ENCODE data around the gene SLC9A6. TPM values are rescaled to one million over a fixed set of nuclear protein-coding genes. Genes with fewer than 3 reads are reported as not detected.

SLC9A6 gene
- polyA plus RNA-seq (2012; ENCODE audit: missing spikeins) = 5.4 TPM

- FAIRE-seq (peak; percentile 64), DNase-seq (ENCODE audit: insufficient read length) (peak; percentile 62)
- TF ChIP-seq POLR2A (IDR thresholded peaks at IDR 0.05; ENCODE audit: low read depth, low read length) = no peak
- no peak for TF ChIP-seq POLR2AphosphoS5 (IDR thresholded peaks at IDR 0.05; ENCODE audit: low read depth, low read length)
- TF ChIP-seq TAF1 (IDR thresholded peaks at IDR 0.05; ENCODE audit: borderline replicate concordance, low read depth, low read length) = no peak
Observed at GRCh38 chrX:135985157-135985972, at the start of gene SLC9A6. Gene SLC9A6 (plus strand): TSS chrX:135985435. CDS start chrX:135985659, 224 bp downstream.

- TF ChIP-seq POLR2A (IDR thresholded peaks at IDR 0.05; ENCODE audit: low read depth, low read length) = no peak
- no peak for TF ChIP-seq TAF1 (IDR thresholded peaks at IDR 0.05; ENCODE audit: borderline replicate concordance, low read depth, low read length)
- no peak for TF ChIP-seq POLR2AphosphoS5 (IDR thresholded peaks at IDR 0.05; ENCODE audit: low read depth, low read length)
- DNase-seq (ENCODE audit: insufficient read length) (no peak), FAIRE-seq (no peak)
Observed at GRCh38 chrX:135944486-135944885, 40.7 kb upstream of the SLC9A6 start.

GRCh38 chrX:135951291-135951690 is 33.9 kb upstream of the SLC9A6 start:
- no peak for FAIRE-seq
- no peak for DNase-seq (ENCODE audit: insufficient read length)
- no peak for TF ChIP-seq POLR2AphosphoS5 (IDR thresholded peaks at IDR 0.05; ENCODE audit: low read depth, low read length)
- no peak for TF ChIP-seq TAF1 (IDR thresholded peaks at IDR 0.05; ENCODE audit: borderline replicate concordance, low read depth, low read length)
- no peak for TF ChIP-seq POLR2A (IDR thresholded peaks at IDR 0.05; ENCODE audit: low read depth, low read length)

- DNase-seq (ENCODE audit: insufficient read length) (no peak), FAIRE-seq (no peak)
- TF ChIP-seq POLR2AphosphoS5 (IDR thresholded peaks at IDR 0.05; ENCODE audit: low read depth, low read length) (no peak), POLR2A (IDR thresholded peaks at IDR 0.05; ENCODE audit: low read depth, low read length) (no peak), TAF1 (IDR thresholded peaks at IDR 0.05; ENCODE audit: borderline replicate concordance, low read depth, low read length) (no peak)
Observed at GRCh38 chrX:135973025-135973547, 12.1 kb upstream of the SLC9A6 start.

- FAIRE-seq (peak; percentile 73), DNase-seq (ENCODE audit: insufficient read length) (peak; percentile 62)
- TF ChIP-seq POLR2AphosphoS5 (IDR thresholded peaks at IDR 0.05; ENCODE audit: low read depth, low read length) (no peak), POLR2A (IDR thresholded peaks at IDR 0.05; ENCODE audit: low read depth, low read length) (peak; percentile 56; the same call in 1 of the 2 replicates), TAF1 (IDR thresholded peaks at IDR 0.05; ENCODE audit: borderline replicate concordance, low read depth, low read length) (peak; percentile 9; the same call in 1 of the 2 replicates)
Observed at GRCh38 chrX:135973548-135974278, 11.5 kb upstream of the SLC9A6 start, which contains the start of gene MMGT1. Gene MMGT1 (minus strand): TSS chrX:135973988. CDS start chrX:135973675, 313 bp downstream.

GRCh38 chrX:135974279-135974856 is 10.9 kb upstream of the SLC9A6 start:
- DNase-seq (ENCODE audit: insufficient read length) = peak; percentile 48
- TF ChIP-seq POLR2A (IDR thresholded peaks at IDR 0.05; ENCODE audit: low read depth, low read length) (no peak), TAF1 (IDR thresholded peaks at IDR 0.05; ENCODE audit: borderline replicate concordance, low read depth, low read length) (no peak), POLR2AphosphoS5 (IDR thresholded peaks at IDR 0.05; ENCODE audit: low read depth, low read length) (no peak)
- FAIRE-seq = no peak

- no peak for TF ChIP-seq TAF1 (IDR thresholded peaks at IDR 0.05; ENCODE audit: borderline replicate concordance, low read depth, low read length)
- TF ChIP-seq POLR2A (IDR thresholded peaks at IDR 0.05; ENCODE audit: low read depth, low read length) = no peak
- TF ChIP-seq POLR2AphosphoS5 (IDR thresholded peaks at IDR 0.05; ENCODE audit: low read depth, low read length) = no peak
- FAIRE-seq (no peak), DNase-seq (ENCODE audit: insufficient read length) (no peak)
Observed at GRCh38 chrX:135975421-135975820, 9.8 kb upstream of the SLC9A6 start.

- DNase-seq (ENCODE audit: insufficient read length) = no peak
- no peak for TF ChIP-seq POLR2A (IDR thresholded peaks at IDR 0.05; ENCODE audit: low read depth, low read length)
- no peak for TF ChIP-seq POLR2AphosphoS5 (IDR thresholded peaks at IDR 0.05; ENCODE audit: low read depth, low read length)
- TF ChIP-seq TAF1 (IDR thresholded peaks at IDR 0.05; ENCODE audit: borderline replicate concordance, low read depth, low read length) = no peak
- no peak for FAIRE-seq
Observed at GRCh38 chrX:135977611-135978010, 7.6 kb upstream of the SLC9A6 start.

- TF ChIP-seq POLR2AphosphoS5 (IDR thresholded peaks at IDR 0.05; ENCODE audit: low read depth, low read length) = no peak
- no peak for TF ChIP-seq POLR2A (IDR thresholded peaks at IDR 0.05; ENCODE audit: low read depth, low read length)
- TF ChIP-seq TAF1 (IDR thresholded peaks at IDR 0.05; ENCODE audit: borderline replicate concordance, low read depth, low read length) = no peak
- no peak for FAIRE-seq
- no peak for DNase-seq (ENCODE audit: insufficient read length)
Observed at GRCh38 chrX:135981010-135981409, 4.2 kb upstream of the SLC9A6 start.

GRCh38 chrX:135981668-135982067 is 3.6 kb upstream of the SLC9A6 start:
- no peak for DNase-seq (ENCODE audit: insufficient read length)
- TF ChIP-seq TAF1 (IDR thresholded peaks at IDR 0.05; ENCODE audit: borderline replicate concordance, low read depth, low read length) = no peak
- no peak for TF ChIP-seq POLR2A (IDR thresholded peaks at IDR 0.05; ENCODE audit: low read depth, low read length)
- FAIRE-seq = no peak

GRCh38 chrX:135982860-135983259 is 2.4 kb upstream of the SLC9A6 start:
- FAIRE-seq (no peak), DNase-seq (ENCODE audit: insufficient read length) (no peak)
- TF ChIP-seq POLR2AphosphoS5 (IDR thresholded peaks at IDR 0.05; ENCODE audit: low read depth, low read length) (no peak), TAF1 (IDR thresholded peaks at IDR 0.05; ENCODE audit: borderline replicate concordance, low read depth, low read length) (no peak), POLR2A (IDR thresholded peaks at IDR 0.05; ENCODE audit: low read depth, low read length) (no peak)
